Measurements from ENCODE around the gene SOX8.
"Not testable (repeated sequence)": the region's sequence is repeated elsewhere in the genome, so short reads cannot be mapped to it uniquely, and the experiment has no call there.

DNA sequence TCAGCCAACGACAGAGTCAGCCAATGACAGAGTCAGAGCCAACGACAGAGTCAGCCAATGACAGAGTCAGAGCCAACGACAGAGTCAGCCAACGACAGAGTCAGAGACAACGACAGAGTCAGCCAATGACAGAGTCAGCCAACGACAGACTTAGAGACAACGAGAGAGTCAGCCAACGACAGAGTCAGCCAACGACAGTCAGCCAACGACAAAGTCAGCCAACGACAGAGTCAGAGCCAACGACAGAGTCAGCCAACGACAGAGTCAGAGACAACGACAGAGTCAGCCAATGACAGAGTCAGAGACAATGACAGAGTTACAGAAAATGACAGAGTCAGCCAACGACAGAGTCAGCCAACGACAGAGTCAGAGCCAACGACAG, 33.7 kb upstream of the SOX8 start:
- TF ChIP-seq, protein P1, sequence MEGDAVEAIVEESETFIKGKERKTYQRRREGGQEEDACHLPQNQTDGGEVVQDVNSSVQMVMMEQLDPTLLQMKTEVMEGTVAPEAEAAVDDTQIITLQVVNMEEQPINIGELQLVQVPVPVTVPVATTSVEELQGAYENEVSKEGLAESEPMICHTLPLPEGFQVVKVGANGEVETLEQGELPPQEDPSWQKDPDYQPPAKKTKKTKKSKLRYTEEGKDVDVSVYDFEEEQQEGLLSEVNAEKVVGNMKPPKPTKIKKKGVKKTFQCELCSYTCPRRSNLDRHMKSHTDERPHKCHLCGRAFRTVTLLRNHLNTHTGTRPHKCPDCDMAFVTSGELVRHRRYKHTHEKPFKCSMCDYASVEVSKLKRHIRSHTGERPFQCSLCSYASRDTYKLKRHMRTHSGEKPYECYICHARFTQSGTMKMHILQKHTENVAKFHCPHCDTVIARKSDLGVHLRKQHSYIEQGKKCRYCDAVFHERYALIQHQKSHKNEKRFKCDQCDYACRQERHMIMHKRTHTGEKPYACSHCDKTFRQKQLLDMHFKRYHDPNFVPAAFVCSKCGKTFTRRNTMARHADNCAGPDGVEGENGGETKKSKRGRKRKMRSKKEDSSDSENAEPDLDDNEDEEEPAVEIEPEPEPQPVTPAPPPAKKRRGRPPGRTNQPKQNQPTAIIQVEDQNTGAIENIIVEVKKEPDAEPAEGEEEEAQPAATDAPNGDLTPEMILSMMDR (IDR thresholded peaks at IDR 0.05) = not testable (repeated sequence)
- TF ChIP-seq POLR2A (IDR thresholded peaks at IDR 0.05) = not testable (repeated sequence)
